HG03103 (cell line): ENCODE measurements around the gene FAM163B.

Experiments used
- ATAC-seq: cut with Tn5 transposase; IDR thresholded peaks from one replicate; pipeline ENCODE4 v1.9.1; 2021; ENCODE audit warnings: low read depth; ENCODE audit not compliant: unreplicated experiment

Gene FAM163B

GRCh38 chr9:133557581-133557980 lies 51.6 kb downstream of the FAM163B start:
- no peak for ATAC-seq

- no peak for ATAC-seq
These were observed 52.8 kb downstream of the FAM163B start for GRCh38 chr9:133556354-133556753.

- no peak for ATAC-seq
These were observed 54.5 kb downstream of the FAM163B start for GRCh38 chr9:133554729-133555128.

GRCh38 chr9:133553973-133554713 lies 55.0 kb downstream of the FAM163B start:
- ATAC-seq: no peak

- no peak for ATAC-seq
These were observed 56.1 kb downstream of the FAM163B start for GRCh38 chr9:133553123-133553522.

- no peak for ATAC-seq
These were observed 57.0 kb downstream of the FAM163B start for GRCh38 chr9:133552236-133552635.

- no peak for ATAC-seq
These were observed 57.7 kb downstream of the FAM163B start for GRCh38 chr9:133551446-133551845.

- no peak for ATAC-seq
These were observed 62.1 kb downstream of the FAM163B start for GRCh38 chr9:133547116-133547515.

- no peak for ATAC-seq
These were observed 62.9 kb downstream of the FAM163B start for GRCh38 chr9:133546287-133546680.

- no peak for ATAC-seq
These were observed 63.5 kb downstream of the FAM163B start for GRCh38 chr9:133545494-133546286.

GRCh38 chr9:133543772-133544467 lies 65.3 kb downstream of the FAM163B start:
- no peak for ATAC-seq

- ATAC-seq: no peak
These were observed 67.2 kb downstream of the FAM163B start for GRCh38 chr9:133542002-133542401.

- no peak for ATAC-seq
These were observed 68.5 kb downstream of the FAM163B start for GRCh38 chr9:133540698-133541025.

GRCh38 chr9:133539991-133540697 lies 69.0 kb downstream of the FAM163B start:
- ATAC-seq: no peak

- ATAC-seq: no peak
These were observed 70.0 kb downstream of the FAM163B start for GRCh38 chr9:133538851-133539833.

GRCh38 chr9:133538176-133538575 lies 71.0 kb downstream of the FAM163B start:
- ATAC-seq: no peak

- ATAC-seq: no peak
These were observed 71.9 kb downstream of the FAM163B start for GRCh38 chr9:133537257-133537656.

- no peak for ATAC-seq
These were observed 72.7 kb downstream of the FAM163B start for GRCh38 chr9:133536536-133536935.

GRCh38 chr9:133536080-133536479 lies 73.1 kb downstream of the FAM163B start:
- ATAC-seq: no peak
